Esophagus squamous epithelium (tissue), 5 donors: ENCODE data around the gene TCF7. TPM values are rescaled to one million over a fixed set of nuclear protein-coding genes. Genes with fewer than 3 reads are reported as not detected.

ENCODE experiments used
- DNase-seq: peaks from one replicate; lab custom pipeline; 2025; lab: John Stamatoyannopoulos, UW
- H3K27ac ChIP-seq, 4 donors: fragments of 200-600 bp; sonication (generic); one replicate each; pipeline ENCODE4 v1.5.1; 2016 to 2019; ENCODE audit warnings: mild to moderate bottlenecking in 1 of 4
- H3K27me3 ChIP-seq, 4 donors: fragments of 200-600 bp; sonication (generic); 1 replicate in 3 of 4; 2 replicates in 1 of 4; pipeline versions ENCODE4 v1.5.1 to v1.6.0; 2017 to 2021; ENCODE audit warnings: antibody characterized with exemption in 1 of 4
- H3K36me3 ChIP-seq, 3 donors: fragments of 200-600 bp; sonication (generic); one replicate each; pipeline ENCODE4 v1.5.1; 2016 to 2019
- H3K4me1 ChIP-seq, 3 donors: fragments of 200-600 bp; sonication (generic); one replicate each; pipeline ENCODE4 v1.5.1; 2017 to 2019
- H3K4me3 ChIP-seq, 4 donors: fragments of 200-600 bp; sonication (generic); 1 replicate in 3 of 4; 2 replicates in 1 of 4; pipeline ENCODE4 v1.5.1; 2016 to 2019; ENCODE audit warnings: mild to moderate bottlenecking in 2 of 4, moderate library complexity in 1 of 4
- H3K9me3 ChIP-seq, 3 donors: fragments of 200-600 bp; sonication (generic); one replicate each; pipeline ENCODE4 v1.5.1; 2016 to 2019
- POLR2A ChIP-seq, 4 donors: fragments of 450-650 bp; IDR thresholded peaks; one replicate each; pipeline ENCODE4 v1.6.1; 2017; ENCODE audit warnings: antibody characterized with exemption in 4 of 4, mild to moderate bottlenecking in 4 of 4, moderate library complexity in 3 of 4
- WGBS, 2 donors: methylation state at CpG; one replicate each; pipeline ENCODE4 v1.1.5; 2018; 5-methylcytosine and 5-hydroxymethylcytosine counted together
- intact Hi-C: fragments of 100-400 bp; cut with DNase I; formaldehyde crosslinking; loops from one replicate; pipeline ENCODE4 v1.15.0; 2022
- total RNA-seq, 4 donors: library from RNA; depleted of rRNA; stranded (reverse); fragments of >200 nt; gene quantifications; one replicate each; pipeline ENCODE4 v1.1.0, GENCODE V29; 2016
- TF ChIP-seq, protein P1 (sequence below), 6 experiments: fragments of 450-650 bp in 4 of 6; fragments of 200-600 bp in 2 of 6; sonication (generic) in 2 of 6; IDR thresholded peaks; one replicate each; pipeline ENCODE4 v1.5.1; 2016 to 2019; ENCODE audit warnings: antibody characterized with exemption in 6 of 6, mild to moderate bottlenecking in 4 of 6, moderate library complexity in 4 of 6
- donor health status: DM: yes; HTN: yes; CAD: no.

Gene TCF7
- total RNA-seq, 4 donors from 2014 or later: 1.9 to 7.6 (median 2.8) TPM

DNA sequence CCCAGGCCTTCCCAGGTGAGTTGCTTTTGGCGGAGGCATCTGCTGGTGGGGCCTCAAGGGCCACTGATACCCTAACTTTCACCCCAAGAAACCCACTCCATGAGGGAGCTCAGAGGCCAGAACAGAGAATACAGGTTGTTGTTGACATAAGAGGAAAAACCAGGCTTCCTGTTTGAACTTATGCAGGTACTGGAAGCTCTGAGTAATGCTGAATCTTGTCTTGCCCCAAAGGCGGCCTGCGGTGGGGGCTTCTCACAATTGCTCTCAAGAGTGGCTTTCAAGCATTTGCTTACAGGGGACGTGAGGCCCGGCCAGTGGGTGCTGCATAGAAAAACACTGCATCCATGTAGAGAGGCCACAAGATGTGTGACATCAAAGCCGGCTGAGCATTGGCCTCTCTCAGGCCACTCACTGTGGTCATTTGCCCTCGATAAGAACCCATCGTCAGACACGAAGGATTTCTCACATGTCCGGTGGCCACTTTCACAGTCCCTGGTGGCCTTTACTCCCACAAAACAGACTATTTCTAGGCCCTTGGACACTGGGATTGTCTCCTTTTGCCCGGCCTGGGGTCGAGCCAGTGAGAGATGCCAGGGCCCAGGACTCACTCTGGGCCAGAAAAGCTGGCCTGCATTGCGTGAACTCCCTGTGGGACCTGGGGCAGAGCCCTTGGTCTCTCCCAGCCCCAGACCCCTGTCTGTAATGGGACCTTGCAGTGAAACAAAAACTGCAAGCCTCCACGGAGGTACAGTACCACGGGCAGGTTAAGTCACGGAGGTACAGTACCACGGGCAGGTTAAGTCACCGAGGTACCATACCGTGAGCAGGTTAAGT is 34.5 kb upstream of the TCF7 start:
- intact Hi-C loops: no loop called here
- TF ChIP-seq POLR2A (IDR thresholded peaks at IDR 0.05): no peak
- TF ChIP-seq, protein P1, sequence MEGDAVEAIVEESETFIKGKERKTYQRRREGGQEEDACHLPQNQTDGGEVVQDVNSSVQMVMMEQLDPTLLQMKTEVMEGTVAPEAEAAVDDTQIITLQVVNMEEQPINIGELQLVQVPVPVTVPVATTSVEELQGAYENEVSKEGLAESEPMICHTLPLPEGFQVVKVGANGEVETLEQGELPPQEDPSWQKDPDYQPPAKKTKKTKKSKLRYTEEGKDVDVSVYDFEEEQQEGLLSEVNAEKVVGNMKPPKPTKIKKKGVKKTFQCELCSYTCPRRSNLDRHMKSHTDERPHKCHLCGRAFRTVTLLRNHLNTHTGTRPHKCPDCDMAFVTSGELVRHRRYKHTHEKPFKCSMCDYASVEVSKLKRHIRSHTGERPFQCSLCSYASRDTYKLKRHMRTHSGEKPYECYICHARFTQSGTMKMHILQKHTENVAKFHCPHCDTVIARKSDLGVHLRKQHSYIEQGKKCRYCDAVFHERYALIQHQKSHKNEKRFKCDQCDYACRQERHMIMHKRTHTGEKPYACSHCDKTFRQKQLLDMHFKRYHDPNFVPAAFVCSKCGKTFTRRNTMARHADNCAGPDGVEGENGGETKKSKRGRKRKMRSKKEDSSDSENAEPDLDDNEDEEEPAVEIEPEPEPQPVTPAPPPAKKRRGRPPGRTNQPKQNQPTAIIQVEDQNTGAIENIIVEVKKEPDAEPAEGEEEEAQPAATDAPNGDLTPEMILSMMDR (IDR thresholded peaks at IDR 0.05): no peak
- Histone ChIP-seq H3K36me3 (no peaks in the 10 kb centered on the region), H3K27me3 (no peaks in the 10 kb centered on the region), H3K27ac (peak overlapping the region in 1 of 4 donors; percentile 0), H3K4me1 (no peaks in the 10 kb centered on the region), H3K4me3 (no peak overlapping the region), H3K9me3 (no peaks in the 10 kb centered on the region)
- no peak for DNase-seq
- WGBS, 2 donors: 86 to 88% methylated on average over 10 to 14 of the region's 19 CpGs

DNA sequence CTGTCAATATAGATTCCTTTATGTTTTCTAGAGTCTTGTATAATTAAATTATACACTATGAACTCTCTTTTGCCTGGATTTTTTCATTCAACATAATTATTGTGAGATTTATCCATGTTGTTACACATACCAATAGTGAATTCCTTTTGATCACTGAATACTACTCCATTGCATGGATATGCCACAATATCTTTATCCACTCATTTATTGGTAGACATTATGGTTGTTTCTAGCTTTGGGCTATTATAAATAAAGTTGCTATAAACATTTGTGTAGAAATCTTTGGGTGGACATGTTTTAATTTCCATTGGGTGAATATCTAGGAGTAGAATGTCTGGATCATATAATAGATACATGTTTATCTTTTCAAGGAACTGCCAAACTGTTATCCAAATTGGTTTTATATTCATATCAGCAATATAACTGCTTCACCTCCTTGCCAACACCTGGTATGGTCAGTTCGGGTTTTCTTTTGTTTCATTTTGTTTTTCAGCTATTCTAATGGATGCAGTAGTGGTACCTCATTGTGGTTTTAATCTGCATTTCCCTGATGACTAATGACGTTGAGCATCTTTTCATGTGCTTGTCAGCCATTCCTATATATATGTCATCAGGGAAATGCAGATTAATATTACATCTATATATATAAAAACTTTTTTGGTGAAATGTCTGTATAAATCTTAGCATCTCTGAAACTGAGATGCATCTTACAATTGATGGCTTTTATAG is 32.1 kb upstream of the TCF7 start:
- no peak overlapping the region for H3K27ac ChIP-seq
- no peak overlapping the region for H3K4me3 ChIP-seq
- no peak for DNase-seq
- 51 to 56% methylated on average over 2 of the region's 2 CpGs for WGBS, 2 donors
- no peaks in the 10 kb centered on the region for H3K36me3 ChIP-seq
- H3K4me1 ChIP-seq: no peaks in the 10 kb centered on the region
- intact Hi-C loops: no loop called here
- H3K9me3 ChIP-seq: no peaks in the 10 kb centered on the region
- H3K27me3 ChIP-seq: no peaks in the 10 kb centered on the region
- TF ChIP-seq, protein P1 (IDR thresholded peaks at IDR 0.05): no peak
- no peak for TF ChIP-seq POLR2A (IDR thresholded peaks at IDR 0.05)

DNA sequence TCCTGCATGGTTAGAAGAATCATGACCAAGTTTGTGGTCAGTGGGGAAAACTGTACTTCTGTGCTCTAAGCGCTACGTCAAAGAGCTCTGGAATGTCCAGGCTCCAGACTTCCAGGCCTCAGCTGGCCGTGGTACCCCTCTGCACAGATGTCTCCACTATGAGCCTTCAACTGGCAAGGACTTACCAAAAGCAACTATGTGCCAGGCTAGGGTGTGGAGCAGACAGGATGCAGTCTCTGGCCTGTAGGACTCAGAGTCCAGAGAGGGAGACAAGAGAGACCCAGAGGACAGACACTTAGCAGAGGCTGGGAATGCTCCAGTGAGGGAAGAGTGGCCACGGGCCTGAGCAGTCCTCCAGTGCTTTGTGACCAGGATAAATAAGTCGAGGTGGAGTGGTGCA is 31.0 kb upstream of the TCF7 start:
- no peak overlapping the region for H3K4me3 ChIP-seq

DNA sequence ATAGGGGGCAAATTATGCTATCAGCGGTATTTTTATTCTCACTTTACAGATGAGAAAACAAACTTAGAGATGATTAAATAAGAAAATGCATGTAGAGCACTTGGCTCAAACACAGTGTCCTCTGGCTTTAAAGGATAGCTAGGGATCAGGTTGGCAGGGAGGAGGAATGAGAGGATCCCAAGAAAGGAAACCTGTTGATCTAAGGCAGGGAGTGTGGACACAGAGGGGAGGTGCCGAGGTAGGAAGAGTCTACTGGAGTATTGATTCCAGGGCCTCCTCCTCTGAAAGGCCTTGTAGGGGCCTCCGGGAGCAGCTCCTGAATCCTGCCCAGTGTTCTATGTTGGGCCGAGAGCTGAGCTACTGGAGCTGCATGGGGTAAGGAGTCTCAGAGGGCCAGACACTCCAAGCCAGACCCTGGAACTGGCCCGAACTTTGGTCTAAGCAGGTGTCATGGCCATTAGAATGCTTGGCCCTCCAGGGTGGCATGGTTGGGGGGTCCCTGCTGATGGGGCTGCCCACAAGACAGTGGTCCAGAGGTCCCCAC is 30.4 kb upstream of the TCF7 start:
- no peak overlapping the region for H3K27ac ChIP-seq
- no peaks in the 10 kb centered on the region for H3K9me3 ChIP-seq
- no peak for TF ChIP-seq POLR2A (IDR thresholded peaks at IDR 0.05)
- TF ChIP-seq, protein P1 (IDR thresholded peaks at IDR 0.05): no peak

More for the DNA sequence above, 31.0 kb upstream of the TCF7 start:
- Histone ChIP-seq H3K36me3 (no peaks in the 10 kb centered on the region), H3K4me1 (no peaks in the 10 kb centered on the region), H3K27ac (no peak overlapping the region), H3K27me3 (no peaks in the 10 kb centered on the region), H3K9me3 (no peaks in the 10 kb centered on the region)
- intact Hi-C loops: no loop called here
- no peak for DNase-seq
- no peak for TF ChIP-seq POLR2A (IDR thresholded peaks at IDR 0.05)
- TF ChIP-seq, protein P1 (IDR thresholded peaks at IDR 0.05): no peak
- 70 to 72% methylated on average over 5 of the region's 5 CpGs for WGBS, 2 donors

DNA sequence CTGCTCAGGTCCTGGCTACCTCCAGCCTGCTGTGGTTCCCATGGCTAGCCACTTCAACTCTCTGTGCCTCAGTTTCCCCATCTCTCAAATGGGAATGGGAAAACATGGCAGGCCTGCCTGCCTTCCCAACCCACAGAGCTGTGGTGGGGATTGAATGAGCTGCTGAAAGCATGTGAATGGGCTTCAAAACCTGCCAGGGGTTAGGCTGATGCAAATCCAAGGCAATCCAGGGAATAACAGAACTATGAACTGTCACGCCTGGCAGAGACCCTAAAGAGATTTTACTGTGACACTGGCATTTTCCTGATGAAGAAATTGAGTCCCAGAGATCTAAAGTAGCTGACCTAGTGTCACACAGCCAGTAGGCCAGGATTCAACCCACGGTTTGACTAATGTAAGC is 29.9 kb upstream of the TCF7 start:
- Histone ChIP-seq H3K27ac (no peak overlapping the region), H3K4me1 (peaks cover 0 to 10% (median 0%) of the 10 kb centered on the region in 3 donors), H3K4me3 (no peak overlapping the region), H3K27me3 (no peaks in the 10 kb centered on the region), H3K36me3 (no peaks in the 10 kb centered on the region), H3K9me3 (no peaks in the 10 kb centered on the region)
- 43 to 70% methylated on average over 1 to 2 of the region's 2 CpGs for WGBS, 2 donors
- intact Hi-C loops: no loop called here
- no peak for DNase-seq
- TF ChIP-seq, protein P1 (IDR thresholded peaks at IDR 0.05): no peak
- no peak for TF ChIP-seq POLR2A (IDR thresholded peaks at IDR 0.05)

More for the DNA sequence above, 30.4 kb upstream of the TCF7 start:
- intact Hi-C loops: no loop called here
- no peak for DNase-seq
- H3K4me3 ChIP-seq: no peak overlapping the region
- H3K36me3 ChIP-seq: no peaks in the 10 kb centered on the region
- peaks cover 0 to 6% (median 0%) of the 10 kb centered on the region in 3 donors for H3K4me1 ChIP-seq
- no peaks in the 10 kb centered on the region for H3K27me3 ChIP-seq
- WGBS, 2 donors: 89 to 91% methylated on average over 3 to 4 of the region's 5 CpGs
